Skin epidermis (tissue), 12 donors: ENCODE data around the gene EXOC4.
"Not testable (repeated sequence)": the region's sequence is repeated elsewhere in the genome, so short reads cannot be mapped to it uniquely, and the experiment has no call there.

Experiments
- H3K27ac ChIP-seq, 21 experiments: fragments of 200-600 bp; sonication (generic) in 11 of 21; one replicate each; pipeline ENCODE4 v1.5.0; 2020; ENCODE audit warnings: mild to moderate bottlenecking in 3 of 21, inconsistent platforms in 2 of 21, moderate library complexity in 2 of 21
- H3K4me3 ChIP-seq, 7 experiments: fragments of 200-600 bp; sonication (generic) in 2 of 7; one replicate each; pipeline ENCODE4 v1.5.0; 2020; ENCODE audit warnings: inconsistent platforms in 2 of 7, mild to moderate bottlenecking in 2 of 7, moderate library complexity in 1 of 7

Gene EXOC4

GRCh38 chr7:133859231-133859630 lies 606.4 kb downstream of the EXOC4 start:
- Histone ChIP-seq H3K4me3 (no peak overlapping the region), H3K27ac (no peak overlapping the region)

DNA sequence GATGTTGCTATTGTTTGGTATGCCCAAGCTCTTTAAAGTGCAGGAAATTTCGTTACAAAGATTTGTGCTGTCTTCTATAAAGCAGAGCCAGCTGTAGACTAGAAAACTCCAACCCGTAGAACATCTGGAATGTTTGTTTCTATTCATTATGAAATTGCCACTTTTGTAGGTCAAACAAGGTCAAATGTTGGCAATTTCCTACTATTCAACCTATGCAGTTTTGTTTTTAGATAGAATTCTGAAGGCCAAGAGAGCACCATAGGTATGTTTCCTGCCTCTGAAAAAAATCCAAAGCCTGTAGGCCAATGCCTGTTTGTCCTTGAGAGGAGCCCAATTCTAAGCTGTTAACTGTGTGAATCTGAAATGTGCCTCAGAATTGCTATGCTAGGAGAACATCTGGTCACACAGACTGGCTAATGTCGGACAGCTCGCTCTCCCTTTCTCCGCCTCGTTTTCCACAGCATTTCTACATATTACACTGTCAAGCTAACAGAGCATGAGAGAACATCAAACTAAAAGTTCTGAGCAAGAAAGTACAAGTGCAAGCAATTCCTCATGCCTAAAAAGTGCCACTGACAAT lies 607.1 kb downstream of the EXOC4 start:
- Histone ChIP-seq H3K27ac (no peak overlapping the region), H3K4me3 (no peak overlapping the region)

DNA sequence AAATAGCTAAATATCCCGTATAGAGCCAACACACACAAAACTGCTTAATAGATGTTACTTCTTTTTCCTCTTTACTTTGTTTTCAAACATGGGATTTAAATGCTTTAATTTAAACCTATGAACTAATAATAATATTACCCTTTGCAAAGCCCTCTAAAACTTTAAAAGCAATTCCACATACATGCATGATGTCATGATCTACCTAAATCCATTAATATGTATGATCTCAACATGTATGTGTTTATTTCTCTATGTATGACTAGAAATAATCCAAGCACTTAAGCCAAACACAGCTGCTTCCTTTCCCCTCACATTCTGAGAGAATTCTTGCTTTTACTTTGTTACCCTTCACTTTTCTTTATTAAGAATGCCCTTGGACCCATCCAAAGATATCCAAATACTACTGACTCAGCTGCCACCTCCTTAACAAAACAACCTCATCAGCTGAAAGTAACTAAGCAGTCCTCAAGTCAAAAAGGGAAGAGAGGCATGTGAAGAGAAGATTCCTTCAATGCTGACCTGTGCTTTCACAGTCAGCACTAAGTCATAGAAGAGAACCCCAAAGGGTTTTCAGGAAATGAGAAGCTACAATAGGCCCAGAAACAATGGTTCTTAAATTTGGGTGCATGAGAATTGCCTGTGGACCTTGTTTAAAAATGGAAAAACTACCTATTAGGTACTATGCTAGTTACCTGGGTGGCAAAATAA lies 607.9 kb downstream of the EXOC4 start:
- Histone ChIP-seq H3K4me3 (no peak overlapping the region), H3K27ac (no peak overlapping the region)

GRCh38 chr7:133861876-133862275 lies 609.0 kb downstream of the EXOC4 start:
- Histone ChIP-seq H3K4me3 (no peak overlapping the region), H3K27ac (no peak overlapping the region)

DNA sequence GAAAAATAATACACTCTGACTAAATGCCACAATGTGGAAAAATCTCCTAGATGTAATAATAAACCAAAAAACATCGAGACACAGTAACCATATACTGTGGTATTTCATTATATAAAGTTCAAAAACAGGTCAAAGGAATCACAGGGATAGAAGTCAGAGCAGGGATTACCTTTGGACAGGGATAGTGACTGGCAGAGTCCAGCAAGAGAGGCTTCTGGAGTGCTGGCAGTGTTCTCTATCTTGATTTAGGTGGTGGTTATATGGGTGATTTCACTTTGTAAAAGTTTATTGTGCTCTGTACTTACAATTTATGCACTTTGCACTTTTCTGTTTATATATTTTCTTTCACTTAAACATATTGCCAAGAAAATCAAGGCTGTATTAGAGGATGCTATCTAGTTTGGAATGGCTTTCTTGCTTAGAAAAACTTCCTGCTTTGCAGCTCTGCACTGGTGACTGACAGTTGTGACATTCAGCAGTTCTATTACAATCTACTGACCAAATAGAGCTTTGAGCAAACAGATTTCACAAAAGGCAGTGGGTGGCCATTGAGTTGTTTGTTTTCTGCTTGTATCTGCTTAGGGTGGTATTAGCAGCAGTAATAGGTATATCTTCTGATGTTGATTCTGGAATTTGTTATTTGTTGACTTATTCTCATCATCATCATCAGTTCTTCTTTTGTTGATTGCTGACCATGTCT lies 610.6 kb downstream of the EXOC4 start:
- H3K27ac ChIP-seq: no peak overlapping the region

GRCh38 chr7:133869556-133869955 lies 616.7 kb downstream of the EXOC4 start:
- Histone ChIP-seq H3K27ac (no peak overlapping the region), H3K4me3 (no peak overlapping the region)

More for the DNA sequence above, 610.6 kb downstream of the EXOC4 start:
- H3K4me3 ChIP-seq: no peak overlapping the region

GRCh38 chr7:133871757-133872156 lies 618.9 kb downstream of the EXOC4 start:
- no peak overlapping the region for H3K27ac ChIP-seq

GRCh38 chr7:133873187-133873586 lies 620.3 kb downstream of the EXOC4 start:
- Histone ChIP-seq H3K27ac (no peak overlapping the region), H3K4me3 (no peak overlapping the region)

More at GRCh38 chr7:133871757-133872156, 618.9 kb downstream of the EXOC4 start:
- no peak overlapping the region for H3K4me3 ChIP-seq

- Histone ChIP-seq H3K4me3 (no peak overlapping the region), H3K27ac (no peak overlapping the region)
These were observed 620.8 kb downstream of the EXOC4 start for GRCh38 chr7:133873631-133874030.

DNA sequence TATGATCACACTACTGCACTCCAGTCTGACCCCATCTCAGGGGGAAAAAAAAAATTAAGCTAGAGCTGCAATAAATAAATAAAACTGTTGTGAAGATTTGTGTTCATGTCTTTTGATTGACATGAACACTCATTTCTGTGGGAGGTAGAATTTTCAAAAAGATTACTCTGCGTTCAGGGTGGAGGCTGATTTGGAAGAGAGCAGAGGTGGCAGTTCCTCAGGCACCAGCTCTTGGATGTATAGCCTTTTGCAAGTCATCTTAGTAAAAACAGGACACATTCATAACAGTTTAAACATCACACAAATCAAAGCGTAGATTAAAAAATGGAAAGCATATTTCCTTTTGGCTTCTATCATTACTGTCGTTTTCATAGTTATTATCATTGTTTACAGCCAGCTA lies 630.7 kb downstream of the EXOC4 start:
- no peak overlapping the region for H3K4me3 ChIP-seq
- H3K27ac ChIP-seq: no peak overlapping the region

- Histone ChIP-seq H3K27ac (no peak overlapping the region), H3K4me3 (no peak overlapping the region)
These were observed 632.3 kb downstream of the EXOC4 start for GRCh38 chr7:133885213-133885612.

GRCh38 chr7:133886086-133886485 lies 633.2 kb downstream of the EXOC4 start:
- H3K4me3 ChIP-seq: no peak overlapping the region
- no peak overlapping the region for H3K27ac ChIP-seq

DNA sequence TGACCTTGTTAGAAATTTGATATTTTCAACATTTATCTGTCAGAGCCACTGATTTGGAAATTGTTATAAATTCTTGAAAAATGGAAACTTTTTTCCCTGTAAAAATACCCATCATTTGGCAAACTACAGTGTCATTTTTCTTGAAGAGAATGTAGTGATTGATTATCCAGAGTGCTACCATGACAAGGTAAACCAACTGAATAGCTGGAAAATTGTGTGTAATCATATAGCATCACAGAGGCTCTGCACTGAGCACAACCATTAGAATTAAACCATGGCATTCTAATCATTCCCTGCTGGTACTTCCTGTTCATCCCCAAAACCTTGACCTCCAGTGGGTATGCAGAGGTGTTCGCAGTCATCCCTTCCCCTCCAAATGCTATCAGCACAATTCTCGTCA lies 633.9 kb downstream of the EXOC4 start:
- no peak overlapping the region for H3K4me3 ChIP-seq
- no peak overlapping the region for H3K27ac ChIP-seq

- Histone ChIP-seq H3K27ac (no peak overlapping the region), H3K4me3 (no peak overlapping the region)
These were observed 634.6 kb downstream of the EXOC4 start for GRCh38 chr7:133887459-133887858.

DNA sequence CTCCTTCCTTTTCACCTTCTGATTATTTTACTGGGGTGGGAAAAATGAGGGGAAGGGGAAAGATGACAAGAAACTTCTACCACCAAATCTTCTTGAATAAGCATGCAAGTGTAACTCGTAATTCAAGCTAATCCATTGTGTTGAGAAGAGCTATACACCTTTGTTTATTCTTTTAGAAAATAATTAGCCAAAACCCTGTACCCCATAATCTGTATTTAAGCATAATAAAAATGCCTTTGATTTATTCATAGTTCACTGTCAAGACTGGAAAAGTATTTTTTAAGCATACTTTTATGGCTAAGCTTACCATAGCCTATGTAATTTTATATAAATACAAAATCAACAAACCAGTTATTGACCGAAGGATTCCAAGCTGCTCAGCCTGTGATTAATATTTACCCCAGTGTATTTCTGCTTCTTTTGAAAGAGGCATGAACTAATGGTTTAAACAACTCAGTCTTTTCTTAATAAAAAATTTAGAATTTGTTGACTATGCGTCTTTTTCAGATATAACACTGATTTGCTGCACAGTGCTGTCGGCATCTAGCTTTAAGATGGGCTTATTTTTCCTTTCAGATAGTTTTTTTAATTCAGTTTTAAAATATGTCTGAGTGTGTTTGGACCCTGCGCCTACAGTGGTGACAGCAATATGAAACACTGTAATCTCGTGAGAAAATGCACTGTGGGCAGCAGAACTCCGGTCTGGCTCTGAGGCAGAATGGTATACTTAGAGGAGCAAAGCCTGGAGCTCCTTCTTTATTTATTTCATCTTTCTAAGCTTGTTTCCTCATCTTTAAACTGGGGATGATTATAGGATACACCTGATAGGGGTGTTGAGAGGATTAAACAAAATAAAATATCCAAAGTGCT lies 635.4 kb downstream of the EXOC4 start:
- Histone ChIP-seq H3K4me3 (no peak overlapping the region), H3K27ac (no peak overlapping the region)

GRCh38 chr7:133904776-133905175 lies 651.9 kb downstream of the EXOC4 start:
- Histone ChIP-seq H3K27ac (no peak overlapping the region), H3K4me3 (no peak overlapping the region)

- H3K27ac ChIP-seq, H3K4me3 ChIP-seq: not testable (repeated sequence)
These were observed 653.7 kb downstream of the EXOC4 start for GRCh38 chr7:133906553-133906952.

- Histone ChIP-seq H3K4me3 (no peak overlapping the region), H3K27ac (no peak overlapping the region)
These were observed 657.9 kb downstream of the EXOC4 start for GRCh38 chr7:133910761-133911160.

GRCh38 chr7:133911724-133912123 lies 658.8 kb downstream of the EXOC4 start:
- Histone ChIP-seq H3K4me3 (no peak overlapping the region), H3K27ac (no peak overlapping the region)
